Neural crest cell (in vitro differentiated cells): ENCODE results near the gene SLC7A1. TPM values are rescaled to one million over a fixed set of nuclear protein-coding genes. Genes with fewer than 3 reads are reported as not detected.

Experiments
- DNase-seq: peaks from one replicate; pipeline ENCODE4 v3.0.0; 2021; ENCODE audit warnings: low read depth, mixed read lengths, low spot score
- H3K27ac Mint-ChIP-seq: one replicate; pipeline ENCODE4 v1.8.0; 2021; ENCODE audit warnings: mild to moderate bottlenecking, mixed read lengths; ENCODE audit not compliant: unreplicated experiment
- H3K27me3 Mint-ChIP-seq: 2 replicates; pipeline ENCODE4 v1.8.0; 2021; ENCODE audit warnings: low read depth, mild to moderate bottlenecking, mixed read lengths
- H3K36me3 Mint-ChIP-seq: 2 replicates; pipeline ENCODE4 v1.8.0; 2021; ENCODE audit warnings: low read depth, mild to moderate bottlenecking, mixed read lengths
- H3K4me1 Mint-ChIP-seq: 2 replicates; pipeline ENCODE4 v1.8.0; 2021; ENCODE audit warnings: mixed read lengths
- H3K4me3 Mint-ChIP-seq: one replicate; pipeline ENCODE4 v1.8.0; 2021; ENCODE audit warnings: mild to moderate bottlenecking, mixed read lengths
- H3K9me3 Mint-ChIP-seq: 2 replicates; pipeline ENCODE4 v1.8.0; 2021; ENCODE audit warnings: mixed read lengths
- CTCF ChIP-seq: fragments of 200-600 bp; sonication (generic); conservative IDR thresholded peaks from 2 replicates; pipeline ENCODE4 v1.5.0; 2021; ENCODE audit warnings: antibody characterized with exemption, mild to moderate bottlenecking
- total RNA-seq: library from RNA; stranded (reverse); gene quantifications from 2 replicates; pipeline ENCODE4 v1.2.1, GENCODE V29; 2021

The SLC7A1 gene
- total RNA-seq, 1 donor from 2014 or later: 69.7 TPM

GRCh38 chr13:29514720-29515310 is 80.7 kb downstream of the SLC7A1 start:
- peaks cover 7% of the 10 kb centered on the region for H3K36me3 Mint-ChIP-seq

GRCh38 chr13:29513981-29514719 is 81.3 kb downstream of the SLC7A1 start:
- Mint-ChIP-seq H3K27me3 (no peaks in the 10 kb centered on the region), H3K4me1 (no peaks in the 10 kb centered on the region), H3K36me3 (peaks cover 5% of the 10 kb centered on the region), H3K27ac (peak overlapping the region; percentile 3), H3K9me3 (no peaks in the 10 kb centered on the region), H3K4me3 (no peak overlapping the region)
- DNase-seq: no peak
- TF ChIP-seq CTCF: no peak

More at GRCh38 chr13:29514720-29515310, 80.7 kb downstream of the SLC7A1 start:
- Mint-ChIP-seq H3K27ac (no peak overlapping the region), H3K9me3 (no peaks in the 10 kb centered on the region), H3K4me3 (no peak overlapping the region), H3K4me1 (no peaks in the 10 kb centered on the region), H3K27me3 (no peaks in the 10 kb centered on the region)
- TF ChIP-seq CTCF: no peak
- DNase-seq: no peak

GRCh38 chr13:29513002-29513980 is 82.2 kb downstream of the SLC7A1 start:
- Mint-ChIP-seq H3K4me1 (no peaks in the 10 kb centered on the region), H3K9me3 (no peaks in the 10 kb centered on the region), H3K27ac (peak overlapping the region; percentile 3), H3K27me3 (no peaks in the 10 kb centered on the region), H3K4me3 (no peak overlapping the region), H3K36me3 (peaks cover 5% of the 10 kb centered on the region)
- no peak for TF ChIP-seq CTCF
- DNase-seq: no peak

GRCh38 chr13:29511980-29512379 is 83.5 kb downstream of the SLC7A1 start:
- TF ChIP-seq CTCF: no peak
- H3K36me3 Mint-ChIP-seq: peaks cover 5% of the 10 kb centered on the region

GRCh38 chr13:29511106-29511796 is 84.2 kb downstream of the SLC7A1 start:
- Mint-ChIP-seq H3K4me1 (no peaks in the 10 kb centered on the region), H3K9me3 (no peaks in the 10 kb centered on the region), H3K27me3 (no peaks in the 10 kb centered on the region), H3K4me3 (no peak overlapping the region), H3K27ac (no peak overlapping the region), H3K36me3 (peaks cover 3% of the 10 kb centered on the region)
- no peak for TF ChIP-seq CTCF
- DNase-seq: no peak

More at GRCh38 chr13:29511980-29512379, 83.5 kb downstream of the SLC7A1 start:
- DNase-seq: no peak
- Mint-ChIP-seq H3K27ac (no peak overlapping the region), H3K4me3 (no peak overlapping the region), H3K4me1 (no peaks in the 10 kb centered on the region), H3K9me3 (no peaks in the 10 kb centered on the region), H3K27me3 (no peaks in the 10 kb centered on the region)
